ENCODE results near the gene NRN1. TPM values are rescaled to one million over a fixed set of nuclear protein-coding genes. Genes with fewer than 3 reads are reported as not detected.
A peak's percentile ranks its signal among the peaks of the same experiment; 100 is the strongest.
"Not testable (repeated sequence)": the region's sequence is repeated elsewhere in the genome, so short reads cannot be mapped to it uniquely, and the experiment has no call there.

Gene NRN1
- total and polyA plus RNA-seq, 2 experiments from 2014 or later = 0.26 to 0.92 TPM

DNA sequence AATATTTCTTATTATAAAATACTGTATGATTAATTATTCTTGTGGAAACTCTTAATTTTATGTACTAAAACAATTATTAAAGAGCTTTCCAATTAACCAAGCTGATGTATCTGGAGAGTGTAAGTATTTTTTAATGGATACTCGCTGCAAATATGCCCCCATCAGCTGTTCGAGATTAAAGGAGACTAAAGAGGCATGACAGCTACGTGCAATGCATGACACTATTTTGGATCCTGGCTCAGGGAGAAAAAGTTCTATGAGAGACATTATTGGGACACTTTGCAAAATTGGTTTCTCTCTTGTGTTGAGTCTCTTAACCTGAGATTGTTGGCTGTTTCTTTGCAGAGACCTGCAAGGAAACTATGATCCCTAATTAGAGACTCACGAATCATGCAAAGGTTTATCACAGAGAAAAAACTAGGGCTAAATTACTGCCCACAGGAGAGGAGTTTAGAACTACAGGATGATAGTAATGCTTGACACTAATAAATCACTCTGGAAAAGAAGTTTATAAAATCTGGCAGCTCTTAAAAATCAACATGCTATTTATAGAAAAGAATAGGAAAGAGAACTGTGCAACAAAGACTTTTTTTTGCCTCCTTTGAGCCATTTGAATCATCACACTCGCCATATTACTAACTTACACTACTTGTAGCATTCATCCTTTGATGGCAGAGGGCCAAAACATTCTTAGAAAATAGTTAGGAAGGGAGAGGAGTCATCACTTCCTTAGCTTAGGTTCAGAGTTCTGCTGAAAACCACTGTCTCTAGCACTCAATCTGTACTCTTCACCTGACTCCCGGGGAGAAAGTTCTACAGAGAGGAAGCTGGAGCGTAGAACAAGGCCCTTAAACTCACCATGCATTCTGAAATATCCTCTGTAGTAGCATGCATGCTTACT lies 25.3 kb downstream of the NRN1 start:
- Histone ChIP-seq H3K4me1 (ENCODE audit: low read depth) (no peaks in the 10 kb centered on the region), H3K4me3 (no peak overlapping the region), H3K27ac (no peak overlapping the region), H3K9me3 (ENCODE audit: low read depth) (no peaks in the 10 kb centered on the region), H3K36me3 (no peaks in the 10 kb centered on the region), H3K27me3 (peaks cover 2% of the 10 kb centered on the region)
- TF ChIP-seq, protein P1, sequence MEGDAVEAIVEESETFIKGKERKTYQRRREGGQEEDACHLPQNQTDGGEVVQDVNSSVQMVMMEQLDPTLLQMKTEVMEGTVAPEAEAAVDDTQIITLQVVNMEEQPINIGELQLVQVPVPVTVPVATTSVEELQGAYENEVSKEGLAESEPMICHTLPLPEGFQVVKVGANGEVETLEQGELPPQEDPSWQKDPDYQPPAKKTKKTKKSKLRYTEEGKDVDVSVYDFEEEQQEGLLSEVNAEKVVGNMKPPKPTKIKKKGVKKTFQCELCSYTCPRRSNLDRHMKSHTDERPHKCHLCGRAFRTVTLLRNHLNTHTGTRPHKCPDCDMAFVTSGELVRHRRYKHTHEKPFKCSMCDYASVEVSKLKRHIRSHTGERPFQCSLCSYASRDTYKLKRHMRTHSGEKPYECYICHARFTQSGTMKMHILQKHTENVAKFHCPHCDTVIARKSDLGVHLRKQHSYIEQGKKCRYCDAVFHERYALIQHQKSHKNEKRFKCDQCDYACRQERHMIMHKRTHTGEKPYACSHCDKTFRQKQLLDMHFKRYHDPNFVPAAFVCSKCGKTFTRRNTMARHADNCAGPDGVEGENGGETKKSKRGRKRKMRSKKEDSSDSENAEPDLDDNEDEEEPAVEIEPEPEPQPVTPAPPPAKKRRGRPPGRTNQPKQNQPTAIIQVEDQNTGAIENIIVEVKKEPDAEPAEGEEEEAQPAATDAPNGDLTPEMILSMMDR (IDR thresholded peaks at IDR 0.05; ENCODE audit: low read depth, low read length) = no peak
- peak in 1 of 2 donors; percentile 38 for DNase-seq (ENCODE audit: low read depth in 1 of 2, low spot score in 1 of 2)

DNA sequence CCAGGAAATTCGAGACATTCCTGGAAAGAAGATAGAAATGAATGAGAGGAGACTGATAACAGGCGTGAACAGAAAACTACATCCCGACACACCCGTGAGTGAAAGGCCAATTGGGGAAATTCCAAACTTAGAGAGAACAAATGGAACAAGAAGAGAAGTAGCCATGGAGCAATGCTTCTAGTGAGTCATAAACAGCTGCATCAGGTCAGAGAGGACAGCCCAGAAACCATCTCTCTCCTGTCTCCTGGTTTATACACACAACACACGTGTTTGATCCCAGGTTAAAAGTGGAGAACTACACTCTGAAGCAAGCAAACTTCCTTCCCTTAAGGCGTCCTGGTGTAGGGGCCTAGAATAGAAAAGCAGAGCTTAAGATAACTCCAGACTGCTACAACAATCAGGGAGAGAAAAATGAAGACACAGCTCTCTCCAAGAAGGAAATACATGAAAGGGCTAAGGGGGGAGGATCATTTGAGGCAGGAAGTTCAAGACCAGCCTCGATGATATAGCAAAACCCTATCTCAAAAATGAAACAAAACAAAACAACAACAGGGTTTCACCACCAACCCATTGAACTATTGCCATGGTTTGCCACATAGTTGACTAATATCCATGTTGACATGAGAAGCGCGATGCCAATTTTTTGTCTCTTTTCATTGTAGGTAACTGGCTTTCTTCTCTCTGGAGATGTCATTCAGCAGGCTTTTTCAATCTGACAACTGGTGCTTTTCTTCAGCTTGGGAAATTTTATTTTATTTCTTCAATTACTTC lies 26.9 kb downstream of the NRN1 start:
- no peak overlapping the region for H3K27ac ChIP-seq
- H3K36me3 ChIP-seq = no peaks in the 10 kb centered on the region
- no peaks in the 10 kb centered on the region for H3K9me3 ChIP-seq (ENCODE audit: low read depth)
- TF ChIP-seq, protein P1 (IDR thresholded peaks at IDR 0.05; ENCODE audit: low read depth, low read length) = no peak
- H3K27me3 ChIP-seq = peaks cover 2% of the 10 kb centered on the region
- H3K4me3 ChIP-seq = no peak overlapping the region
- peak in 1 of 2 donors; percentile 48 for DNase-seq (ENCODE audit: low read depth in 1 of 2, low spot score in 1 of 2)
- H3K4me1 ChIP-seq (ENCODE audit: low read depth) = no peaks in the 10 kb centered on the region

- Histone ChIP-seq H3K4me3 (no peak overlapping the region), H3K4me1 (ENCODE audit: low read depth) (no peaks in the 10 kb centered on the region), H3K9me3 (ENCODE audit: low read depth) (no peaks in the 10 kb centered on the region), H3K27me3 (no peaks in the 10 kb centered on the region), H3K27ac (no peak overlapping the region), H3K36me3 (no peaks in the 10 kb centered on the region)
- no peak for DNase-seq (ENCODE audit: low read depth in 1 of 2, low spot score in 1 of 2)
- TF ChIP-seq, protein P1 (IDR thresholded peaks at IDR 0.05; ENCODE audit: low read depth, low read length) = no peak
Measured at GRCh38 chr6:5976811-5977210, 29.9 kb downstream of the NRN1 start.

DNA sequence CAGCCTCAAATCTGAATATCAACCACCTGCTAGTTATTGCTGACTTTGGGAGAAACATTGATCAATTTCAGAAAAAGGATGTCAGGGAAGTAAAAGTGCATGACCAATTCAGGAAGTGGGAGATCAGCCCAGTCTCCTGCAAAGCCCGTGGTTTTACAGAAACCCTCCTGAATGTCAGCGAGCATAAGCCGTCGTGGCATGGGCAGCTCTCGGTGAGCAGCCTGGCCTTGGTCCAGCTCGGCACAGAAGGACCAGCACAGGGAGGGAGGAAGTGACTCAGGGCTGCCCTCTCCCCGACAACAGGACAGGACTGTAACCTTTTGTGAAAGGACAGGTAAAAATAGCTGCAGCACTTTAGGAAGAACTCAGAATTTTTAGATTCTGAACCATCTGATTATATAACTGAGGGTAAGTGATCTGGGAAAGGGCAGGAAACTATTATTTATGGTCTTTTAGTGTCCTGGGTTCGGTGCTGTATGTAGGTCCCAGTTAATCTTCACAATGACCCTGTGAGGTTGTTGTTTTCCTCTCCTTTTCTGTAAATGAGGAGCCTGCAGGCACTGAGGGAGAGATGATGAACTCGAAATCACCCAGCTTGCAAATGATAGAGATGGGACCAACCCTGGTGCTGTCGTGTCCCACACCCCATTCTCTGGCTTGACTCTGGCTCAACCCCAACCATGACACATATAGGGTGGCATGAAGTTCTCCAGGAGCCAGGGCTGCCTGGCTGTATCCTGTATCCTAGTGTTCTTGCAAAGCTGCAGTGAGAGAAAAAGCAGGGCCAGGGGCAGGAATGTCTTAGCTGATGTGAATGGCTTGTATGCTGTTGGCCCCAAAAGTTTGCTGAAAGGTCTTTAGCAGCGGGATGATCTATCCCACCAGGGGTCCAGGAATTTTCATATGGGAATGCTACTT lies 37.6 kb downstream of the NRN1 start:
- Histone ChIP-seq H3K36me3 (no peaks in the 10 kb centered on the region), H3K4me3 (no peak overlapping the region), H3K4me1 (ENCODE audit: low read depth) (no peaks in the 10 kb centered on the region), H3K27ac (no peak overlapping the region), H3K27me3 (no peaks in the 10 kb centered on the region), H3K9me3 (ENCODE audit: low read depth) (no peaks in the 10 kb centered on the region)
- DNase-seq (ENCODE audit: low read depth in 1 of 2, low spot score in 1 of 2) = peak in 1 of 2 donors; percentile 9
- TF ChIP-seq, protein P1 (IDR thresholded peaks at IDR 0.05; ENCODE audit: low read depth, low read length) = no peak

DNA sequence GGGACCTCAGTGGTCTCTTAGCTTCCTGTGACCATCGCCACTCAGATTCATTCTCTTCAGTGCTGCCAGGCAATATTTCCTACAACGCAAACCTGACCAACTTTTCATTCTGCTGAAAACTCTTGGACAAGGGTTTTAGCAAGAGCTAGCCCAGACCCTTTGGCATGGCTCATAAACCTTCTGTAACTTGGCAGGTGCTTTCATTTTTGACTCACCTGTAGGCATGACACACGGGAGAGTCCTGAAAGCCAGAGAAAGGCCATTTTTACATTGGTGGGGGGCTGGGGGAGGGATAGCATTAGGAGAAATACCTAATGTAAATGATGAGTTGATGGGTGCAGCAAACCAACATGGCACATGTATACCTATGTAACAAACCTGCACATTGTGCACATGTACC lies 38.7 kb downstream of the NRN1 start:
- H3K27me3 ChIP-seq; H3K36me3 ChIP-seq; DNase-seq (ENCODE audit: low read depth in 1 of 2, low spot score in 1 of 2); H3K27ac ChIP-seq; H3K9me3 ChIP-seq (ENCODE audit: low read depth); H3K4me1 ChIP-seq (ENCODE audit: low read depth); H3K4me3 ChIP-seq: not testable (repeated sequence)

Data from cardiac muscle cell (in vitro differentiated cells and primary cell).